Endothelial cell of umbilical vein (primary cell): ENCODE results near the gene SLC4A5. TPM values are rescaled to one million over a fixed set of nuclear protein-coding genes. Genes with fewer than 3 reads are reported as not detected.

Source experiments
- BruUV-seq: library from RNA; stranded (reverse); fragments of 400-500 nt; replicated peaks from 2 replicates; lab custom pipeline; 2021; lab: Mats Ljungman, UMichigan
- CTCF ChIA-PET: fragments of 300-600, 350-600 bp; sonication (Branson Sonifier 250); formaldehyde crosslinking; loops from one replicate; lab custom pipeline; 2021; ENCODE audit warnings: antibody characterized with exemption, inconsistent platforms; lab: Charles Lee
- POLR2A ChIA-PET: fragments of 300-600, 350-600 bp; sonication (Branson Sonifier 250); formaldehyde crosslinking; loops from one replicate; lab custom pipeline; 2021; ENCODE audit warnings: antibody characterized with exemption, inconsistent platforms; lab: Charles Lee
- DNase-seq: peaks from one replicate; pipeline ENCODE4 v3.0.0-alpha.2; 2011; ENCODE audit warnings: low read depth, low spot score
- FAIRE-seq: peaks from 2 replicates; lab custom pipeline; 2011; peaks lifted over from hg19 to GRCh38; lab: Jason Lieb, UNC
- H2AFZ ChIP-seq: 2 replicates; pipeline ENCODE4 v1.6.0; 2012; ENCODE audit warnings: low read depth, low read length, control low read depth, inconsistent platforms
- H3K27ac ChIP-seq: 2 replicates; pipeline ENCODE4 v1.5.1; 2011; ENCODE audit warnings: low read depth, mild to moderate bottlenecking, control low read depth, low read length, moderate library complexity; ENCODE audit not compliant: insufficient read depth
- H3K27me3 ChIP-seq, 2 experiments: 2 replicates each; pipeline versions ENCODE4 v1.6.0 to v1.6.1; 2011; ENCODE audit warnings: low read length in 2 of 2, mixed read lengths in 1 of 2; ENCODE audit not compliant: control insufficient read depth in 2 of 2, insufficient read depth in 2 of 2
- H3K36me3 ChIP-seq, 2 experiments: 2 replicates in 1 of 2; 3 replicates in 1 of 2; pipeline ENCODE4 v1.5.1; 2011; ENCODE audit warnings: low read length in 2 of 2, mild to moderate bottlenecking in 1 of 2, moderate library complexity in 1 of 2; ENCODE audit not compliant: control insufficient read depth in 2 of 2, insufficient read depth in 2 of 2; ENCODE audit errors: extremely low read depth in 1 of 2
- H3K4me1 ChIP-seq: 3 replicates; pipeline ENCODE4 v1.5.1; 2011; ENCODE audit warnings: mild to moderate bottlenecking, low read length; ENCODE audit not compliant: control insufficient read depth, insufficient read depth; ENCODE audit errors: extremely low read depth
- H3K4me2 ChIP-seq: 2 replicates; pipeline ENCODE4 v1.6.1; 2011; ENCODE audit warnings: low read length, control low read depth, mixed read lengths; ENCODE audit not compliant: insufficient read depth
- H3K4me3 ChIP-seq, 3 experiments: fragments of 200-600 bp in 1 of 3; sonication (generic), shearing (Covaris generic) in 1 of 3; replicated peaks in 1 of 3; 2 replicates each; pipeline ENCODE4 v1.5.1; 2011 to 2016; ENCODE audit warnings: control low read depth in 3 of 3, low read length in 3 of 3, mild to moderate bottlenecking in 2 of 3, inconsistent platforms in 1 of 3, low read depth in 1 of 3, moderate library complexity in 1 of 3; ENCODE audit not compliant: insufficient read depth in 1 of 3
- H3K79me2 ChIP-seq: 2 replicates; pipeline ENCODE4 v1.6.0; 2012; ENCODE audit warnings: low read length, inconsistent platforms; ENCODE audit not compliant: control insufficient read depth, insufficient read depth
- H3K9ac ChIP-seq: replicated peaks from 2 replicates; pipeline ENCODE3; 2011; ENCODE audit warnings: low read length, control low read depth; ENCODE audit not compliant: insufficient read depth; ENCODE audit errors: extremely low read depth
- H3K9me1 ChIP-seq: replicated peaks from 3 replicates; pipeline ENCODE4 v1.6.0; 2011; ENCODE audit warnings: mild to moderate bottlenecking, low read length; ENCODE audit not compliant: control insufficient read depth, insufficient read depth; ENCODE audit errors: extremely low read depth
- H3K9me3 ChIP-seq: replicated peaks from 2 replicates; pipeline ENCODE4 v1.5.1; 2012; ENCODE audit warnings: low read length, inconsistent platforms; ENCODE audit not compliant: control insufficient read depth, insufficient read depth
- H4K20me1 ChIP-seq: replicated peaks from 2 replicates; pipeline ENCODE3; 2011; ENCODE audit warnings: mild to moderate bottlenecking, low read length; ENCODE audit not compliant: control insufficient read depth, insufficient read depth; ENCODE audit errors: extremely low read depth
- EZH2 ChIP-seq: IDR thresholded peaks from 2 replicates; pipeline ENCODE4 v1.6.1; 2012; ENCODE audit warnings: borderline replicate concordance, low read depth, mild to moderate bottlenecking, moderate library complexity, low read length, inconsistent platforms; ENCODE audit not compliant: severe bottlenecking
- FOS ChIP-seq: IDR thresholded peaks from 2 replicates; pipeline ENCODE4 v1.6.1; 2011; ENCODE audit warnings: mild to moderate bottlenecking, low read length, moderate library complexity, borderline replicate concordance; ENCODE audit not compliant: insufficient read depth
- GATA2 ChIP-seq: IDR thresholded peaks from 2 replicates; pipeline ENCODE4 v1.7.0; 2011; ENCODE audit warnings: low read depth, mild to moderate bottlenecking, moderate library complexity, mixed read lengths, low read length; ENCODE audit not compliant: insufficient read length, insufficient read depth
- JUN ChIP-seq: IDR thresholded peaks from 2 replicates; pipeline ENCODE4 v1.6.1; 2011; ENCODE audit warnings: borderline replicate concordance, low read depth; ENCODE audit not compliant: insufficient read length, insufficient read depth
- MYC ChIP-seq: IDR thresholded peaks from one replicate; pipeline ENCODE4 v1.6.1; 2011; ENCODE audit warnings: mild to moderate bottlenecking, low read depth, low read length
- POLR2A ChIP-seq: IDR thresholded peaks from 2 replicates; pipeline ENCODE4 v1.6.1; 2012; ENCODE audit warnings: low read depth, mild to moderate bottlenecking, control low read depth, low read length
- POLR2AphosphoS5 ChIP-seq: IDR thresholded peaks from 2 replicates; pipeline ENCODE4 v1.6.1; 2012; ENCODE audit warnings: low read depth, mild to moderate bottlenecking, control low read depth, low read length, moderate library complexity; ENCODE audit not compliant: insufficient read depth
- dilution Hi-C: fragments of 300-500 bp; cut with MboI; formaldehyde crosslinking; loops from one replicate; pipeline ENCODE4 v1.15.0; 2019; ENCODE audit warnings: low sequenced_read_pairs; ENCODE audit not compliant: extremely low pct_ligation_motif_present
- intact Hi-C: fragments of 100-400 bp; cut with micrococcal nuclease; formaldehyde crosslinking; loops from one replicate; pipeline ENCODE4 v1.10.0; 2022
- polyA plus RNA-seq, 4 experiments: library from polyadenylated mRNA; depleted of rRNA in 3 of 4; stranded (reverse) in 3 of 4; unstranded in 1 of 4; fragments of >200 nt; gene quantifications; 2 replicates each; pipeline versions ENCODE4 v1.2.1 to v1.2.3, GENCODE V29; 2011 to 2012; ENCODE audit warnings: missing spikeins in 1 of 4
- total RNA-seq: library from RNA; stranded (reverse); gene quantifications from 2 replicates; pipeline ENCODE4 v1.2.3, GENCODE V29; 2021
- TF ChIP-seq, protein P1 (sequence below): IDR thresholded peaks from 2 replicates; pipeline ENCODE4 v1.6.1; 2011; ENCODE audit not compliant: insufficient read depth, insufficient read length
- TF ChIP-seq, protein P2 (sequence below), 2 donors: IDR thresholded peaks; 1 replicate in 1 of 2; 2 replicates in 1 of 2; pipeline ENCODE4 v1.5.1; 2011; ENCODE audit warnings: low read length in 2 of 2, mild to moderate bottlenecking in 2 of 2, moderate library complexity in 2 of 2, control low read depth in 1 of 2, inconsistent platforms in 1 of 2, low read depth in 1 of 2; ENCODE audit not compliant: insufficient read depth in 1 of 2; ENCODE audit errors: extremely low read depth in 1 of 2

Gene SLC4A5
- total and polyA plus RNA-seq, 2 donors (not counting 3 experiments of a cell fraction or from before 2014, with no cell fraction given): 0.12 to 0.97 TPM

DNA sequence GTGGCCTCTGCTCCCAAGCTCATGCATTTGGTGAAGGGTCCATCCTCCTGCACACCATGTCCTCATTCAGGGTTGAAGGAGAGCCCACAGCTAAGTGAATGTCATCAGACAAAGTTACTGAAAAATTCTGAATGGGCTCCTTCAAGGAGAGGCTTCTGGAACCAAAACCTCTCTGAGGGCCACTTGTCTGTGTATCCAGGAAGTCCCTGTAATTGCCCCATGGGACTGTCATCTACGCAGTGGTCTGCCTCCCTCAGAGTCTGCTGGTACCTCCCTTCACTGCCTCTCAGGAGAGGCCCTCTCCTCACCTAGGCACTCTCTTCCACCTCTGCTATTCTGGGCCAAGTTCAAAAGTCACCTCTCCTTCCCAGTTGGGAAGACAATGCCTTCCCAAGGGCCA is 68.0 kb downstream of the SLC4A5 start:
- intact Hi-C loops: no loop called here
- ChIA-PET CTCF (interaction anchor here (2.0 kb wide), 1 partner anchor 25 kb away, joined by 5 read pairs; no protein-coding TSS in a partner anchor), POLR2A (no interaction called here)
- no peaks in the 10 kb centered on the region for H4K20me1 ChIP-seq
- no peak overlapping the region for H3K9ac ChIP-seq
- no peak overlapping the region for H2AFZ ChIP-seq
- no peak for DNase-seq
- dilution Hi-C loops: no loop called here
- no peaks in the 10 kb centered on the region for H3K9me3 ChIP-seq
- H3K4me3 ChIP-seq: no peak overlapping the region
- TF ChIP-seq FOS (no peak), MYC (no peak), POLR2A (no peak), JUN (no peak), GATA2 (no peak), EZH2 (no peak), POLR2AphosphoS5 (no peak)
- TF ChIP-seq, protein P1, sequence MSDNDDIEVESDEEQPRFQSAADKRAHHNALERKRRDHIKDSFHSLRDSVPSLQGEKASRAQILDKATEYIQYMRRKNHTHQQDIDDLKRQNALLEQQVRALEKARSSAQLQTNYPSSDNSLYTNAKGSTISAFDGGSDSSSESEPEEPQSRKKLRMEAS: no peak
- TF ChIP-seq, protein P2, sequence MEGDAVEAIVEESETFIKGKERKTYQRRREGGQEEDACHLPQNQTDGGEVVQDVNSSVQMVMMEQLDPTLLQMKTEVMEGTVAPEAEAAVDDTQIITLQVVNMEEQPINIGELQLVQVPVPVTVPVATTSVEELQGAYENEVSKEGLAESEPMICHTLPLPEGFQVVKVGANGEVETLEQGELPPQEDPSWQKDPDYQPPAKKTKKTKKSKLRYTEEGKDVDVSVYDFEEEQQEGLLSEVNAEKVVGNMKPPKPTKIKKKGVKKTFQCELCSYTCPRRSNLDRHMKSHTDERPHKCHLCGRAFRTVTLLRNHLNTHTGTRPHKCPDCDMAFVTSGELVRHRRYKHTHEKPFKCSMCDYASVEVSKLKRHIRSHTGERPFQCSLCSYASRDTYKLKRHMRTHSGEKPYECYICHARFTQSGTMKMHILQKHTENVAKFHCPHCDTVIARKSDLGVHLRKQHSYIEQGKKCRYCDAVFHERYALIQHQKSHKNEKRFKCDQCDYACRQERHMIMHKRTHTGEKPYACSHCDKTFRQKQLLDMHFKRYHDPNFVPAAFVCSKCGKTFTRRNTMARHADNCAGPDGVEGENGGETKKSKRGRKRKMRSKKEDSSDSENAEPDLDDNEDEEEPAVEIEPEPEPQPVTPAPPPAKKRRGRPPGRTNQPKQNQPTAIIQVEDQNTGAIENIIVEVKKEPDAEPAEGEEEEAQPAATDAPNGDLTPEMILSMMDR (IDR thresholded peaks at IDR 0.05; ENCODE audit: extremely low read depth in 1 of 2, insufficient read depth in 1 of 2, low read depth in 1 of 2, low read length in 2 of 2): no peak
- no peak overlapping the region for H3K4me2 ChIP-seq
- H3K79me2 ChIP-seq: no peaks in the 10 kb centered on the region
- H3K27ac ChIP-seq: no peak overlapping the region
- FAIRE-seq: no peak
- no peaks in the 10 kb centered on the region for H3K9me1 ChIP-seq
- H3K36me3 ChIP-seq: no peaks in the 10 kb centered on the region
- H3K27me3 ChIP-seq: peaks cover 9 to 14% of the 10 kb centered on the region in 2 experiments
- BruUV-seq: no TSS peak
- H3K4me1 ChIP-seq: no peaks in the 10 kb centered on the region
